Mesothelial cell of epicardium (in vitro differentiated cells): ENCODE measurements around the gene HDAC10. TPM values are rescaled to one million over a fixed set of nuclear protein-coding genes. Genes with fewer than 3 reads are reported as not detected.

Experiments used
- DNase-seq, 2 experiments: peaks; one replicate each; pipeline ENCODE4 v3.0.0; 2021; ENCODE audit warnings: low spot score in 2 of 2; ENCODE audit not compliant: unreplicated experiment in 2 of 2
- H3K27ac Mint-ChIP-seq: 2 replicates; pipeline ENCODE4 v1.8.0; 2021; ENCODE audit warnings: mixed read lengths
- H3K27me3 Mint-ChIP-seq: 2 replicates; pipeline ENCODE4 v1.8.0; 2021; ENCODE audit warnings: low read depth, mixed read lengths
- H3K36me3 Mint-ChIP-seq: 2 replicates; pipeline ENCODE4 v1.8.0; 2021; ENCODE audit warnings: mixed read lengths
- H3K4me1 Mint-ChIP-seq: 2 replicates; pipeline ENCODE4 v1.8.0; 2021; ENCODE audit warnings: mixed read lengths
- H3K4me3 Mint-ChIP-seq: 2 replicates; pipeline ENCODE4 v1.8.0; 2021; ENCODE audit warnings: mild to moderate bottlenecking, moderate library complexity, mixed read lengths
- H3K9me3 Mint-ChIP-seq: 2 replicates; pipeline ENCODE4 v1.8.0; 2021; ENCODE audit warnings: mixed read lengths
- total RNA-seq: library from RNA; stranded (reverse); gene quantifications from 3 replicates; pipeline ENCODE4 v1.2.1, GENCODE V29; 2021
- TF ChIP-seq, protein P1 (sequence below): fragments of 200-600 bp; sonication (generic); IDR thresholded peaks from one replicate; pipeline ENCODE4 v1.5.0; 2021; ENCODE audit warnings: antibody characterized with exemption; ENCODE audit not compliant: unreplicated experiment

The HDAC10 gene
- total RNA-seq, 1 donor from 2014 or later = 79.5 TPM

DNA sequence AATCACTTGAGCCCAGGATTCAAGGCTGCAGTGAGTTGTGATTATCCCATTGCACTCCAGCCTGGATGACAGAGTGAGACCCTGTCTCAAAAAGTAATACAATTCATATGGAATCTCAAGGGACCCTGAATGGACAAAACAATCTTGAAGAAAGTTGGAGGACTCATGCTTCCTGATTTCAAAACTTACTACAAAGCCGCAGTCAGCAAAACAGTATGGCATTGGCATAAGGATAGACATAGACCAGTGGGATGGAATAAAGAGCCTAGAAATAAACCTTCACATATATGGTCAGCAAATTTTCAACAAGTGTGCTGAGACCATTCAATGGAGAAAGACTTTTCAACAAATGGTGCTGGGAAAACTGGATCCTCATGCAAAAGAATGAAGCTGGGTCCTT, 47.8 kb downstream of the HDAC10 start:
- TF ChIP-seq, protein P1, sequence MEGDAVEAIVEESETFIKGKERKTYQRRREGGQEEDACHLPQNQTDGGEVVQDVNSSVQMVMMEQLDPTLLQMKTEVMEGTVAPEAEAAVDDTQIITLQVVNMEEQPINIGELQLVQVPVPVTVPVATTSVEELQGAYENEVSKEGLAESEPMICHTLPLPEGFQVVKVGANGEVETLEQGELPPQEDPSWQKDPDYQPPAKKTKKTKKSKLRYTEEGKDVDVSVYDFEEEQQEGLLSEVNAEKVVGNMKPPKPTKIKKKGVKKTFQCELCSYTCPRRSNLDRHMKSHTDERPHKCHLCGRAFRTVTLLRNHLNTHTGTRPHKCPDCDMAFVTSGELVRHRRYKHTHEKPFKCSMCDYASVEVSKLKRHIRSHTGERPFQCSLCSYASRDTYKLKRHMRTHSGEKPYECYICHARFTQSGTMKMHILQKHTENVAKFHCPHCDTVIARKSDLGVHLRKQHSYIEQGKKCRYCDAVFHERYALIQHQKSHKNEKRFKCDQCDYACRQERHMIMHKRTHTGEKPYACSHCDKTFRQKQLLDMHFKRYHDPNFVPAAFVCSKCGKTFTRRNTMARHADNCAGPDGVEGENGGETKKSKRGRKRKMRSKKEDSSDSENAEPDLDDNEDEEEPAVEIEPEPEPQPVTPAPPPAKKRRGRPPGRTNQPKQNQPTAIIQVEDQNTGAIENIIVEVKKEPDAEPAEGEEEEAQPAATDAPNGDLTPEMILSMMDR = no peak
- H3K27me3 Mint-ChIP-seq = no peaks in the 10 kb centered on the region

GRCh38 chr22:50202130-50202666, 48.9 kb downstream of the HDAC10 start:
- TF ChIP-seq, protein P1 = no peak
- peaks cover 6% of the 10 kb centered on the region for H3K9me3 Mint-ChIP-seq
- no peak for DNase-seq

More for the DNA sequence above, 47.8 kb downstream of the HDAC10 start:
- no peak overlapping the region for H3K27ac Mint-ChIP-seq
- H3K9me3 Mint-ChIP-seq = peaks cover 6% of the 10 kb centered on the region
- H3K4me3 Mint-ChIP-seq = no peak overlapping the region
- peaks cover 16% of the 10 kb centered on the region for H3K4me1 Mint-ChIP-seq
- peaks cover 12% of the 10 kb centered on the region for H3K36me3 Mint-ChIP-seq
- no peak for DNase-seq

GRCh38 chr22:50201191-50202129, 49.6 kb downstream of the HDAC10 start:
- Mint-ChIP-seq H3K9me3 (peaks cover 6% of the 10 kb centered on the region), H3K4me1 (peaks cover 16% of the 10 kb centered on the region), H3K36me3 (peaks cover 12% of the 10 kb centered on the region), H3K27ac (peak overlapping the region; percentile 35), H3K4me3 (peak overlapping the region; percentile 80), H3K27me3 (no peaks in the 10 kb centered on the region)
- no peak for DNase-seq
- TF ChIP-seq, protein P1 = no peak

More at GRCh38 chr22:50202130-50202666, 48.9 kb downstream of the HDAC10 start:
- Mint-ChIP-seq H3K4me1 (peaks cover 16% of the 10 kb centered on the region), H3K36me3 (peaks cover 12% of the 10 kb centered on the region), H3K27me3 (no peaks in the 10 kb centered on the region), H3K27ac (peak overlapping the region; percentile 35), H3K4me3 (peak overlapping the region; percentile 80)

GRCh38 chr22:50200461-50201190, 50.4 kb downstream of the HDAC10 start, which contains the start of gene SELENOO:
Gene SELENOO (plus strand): TSS chr22:50201011. CDS start chr22:50201037, 26 bp downstream.
- Mint-ChIP-seq H3K4me3 (peak within 1 kb of the TSS; percentile 80), H3K27me3 (no peaks in the 10 kb centered on the region), H3K9me3 (peaks cover 6% of the 10 kb centered on the region), H3K27ac (no peak within 1 kb of the TSS), H3K36me3 (peaks cover 12% of the 10 kb centered on the region), H3K4me1 (peaks cover 16% of the 10 kb centered on the region)
- TF ChIP-seq, protein P1 = no peak
- DNase-seq = peak; percentile 88 to 90

- TF ChIP-seq, protein P1 = no peak
- Mint-ChIP-seq H3K27ac (no peak overlapping the region), H3K4me1 (peaks cover 16% of the 10 kb centered on the region), H3K4me3 (peak overlapping the region; percentile 67), H3K9me3 (peaks cover 6% of the 10 kb centered on the region), H3K27me3 (no peaks in the 10 kb centered on the region), H3K36me3 (peaks cover 12% of the 10 kb centered on the region)
- no peak for DNase-seq
These were observed 51.1 kb downstream of the HDAC10 start for GRCh38 chr22:50199829-50200460.
